GM12878 (cell line): ENCODE results near the gene SCNN1B. TPM values are rescaled to one million over a fixed set of nuclear protein-coding genes. Genes with fewer than 3 reads are reported as not detected.

ENCODE experiments used
- ATAC-seq: fragments of 200-7000 bp; cut with Tn5 transposase; 3 replicates; pipeline ENCODE4 v1.9.1; 2020; ENCODE audit warnings: mild to moderate bottlenecking, moderate library complexity
- BruUV-seq: library from RNA; stranded (reverse); fragments of 400-500 nt; replicated peaks from 2 replicates; lab custom pipeline; 2021; lab: Mats Ljungman, UMichigan
- CTCF ChIA-PET: fragments of 300-600 bp; sonication (Branson Sonifier 250); formaldehyde crosslinking; extraction: SDS; loops from one replicate; lab custom pipeline; 2021; ENCODE audit warnings: inconsistent platforms; lab: Yijun Ruan, JAX
- POLR2A ChIA-PET: fragments of 350-600 bp; formaldehyde crosslinking; extraction: SDS; loops from one replicate; lab custom pipeline; 2021; ENCODE audit warnings: inconsistent platforms; lab: Charles Lee
- RAD21 ChIA-PET: fragments of 300-600 bp; sonication (Branson Sonifier 250); formaldehyde crosslinking; loops from one replicate; lab custom pipeline; 2023; ENCODE audit warnings: antibody characterized with exemption; ENCODE audit not compliant: unreplicated experiment; lab: Charles Lee
- SMC1A ChIA-PET: fragments of 300-600 bp; sonication (Branson Sonifier 250); formaldehyde crosslinking; loops from one replicate; lab custom pipeline; 2023; ENCODE audit not compliant: unreplicated experiment, uncharacterized antibody; lab: Charles Lee
- DNase-seq: peaks from one replicate; pipeline ENCODE4 v3.0.0-alpha.2; 2011; ENCODE audit warnings: low read depth, low spot score
- FAIRE-seq: peaks from 3 replicates; lab custom pipeline; 2011; peaks lifted over from hg19 to GRCh38; lab: Jason Lieb, UNC
- H2AFZ ChIP-seq: 2 replicates; pipeline ENCODE4 v1.6.0; 2011; ENCODE audit warnings: low read depth, low read length, control low read depth; ENCODE audit not compliant: control insufficient read depth
- H3K27ac ChIP-seq: 2 replicates; pipeline ENCODE4 v1.5.1; 2011; ENCODE audit warnings: control low read depth; ENCODE audit not compliant: control insufficient read depth, insufficient read depth
- H3K27me3 ChIP-seq, 2 experiments: replicated peaks in 1 of 2; 2 replicates each; pipeline versions ENCODE4 v1.6.0 to v1.6.1; 2011; ENCODE audit warnings: low read length in 1 of 2; ENCODE audit not compliant: control insufficient read depth in 2 of 2, insufficient read depth in 2 of 2
- H3K36me3 ChIP-seq, 2 experiments: 2 replicates each; pipeline ENCODE4 v1.5.1; 2011; ENCODE audit warnings: low read length in 1 of 2; ENCODE audit not compliant: control insufficient read depth in 2 of 2, insufficient read depth in 2 of 2
- H3K4me1 ChIP-seq: 2 replicates; pipeline ENCODE4 v1.6.1; 2011; ENCODE audit warnings: mild to moderate bottlenecking, low read length, moderate library complexity, mixed read lengths; ENCODE audit not compliant: control insufficient read depth, insufficient read depth
- H3K4me2 ChIP-seq: 2 replicates; pipeline ENCODE4 v1.6.0; 2011; ENCODE audit warnings: control low read depth; ENCODE audit not compliant: control insufficient read depth, insufficient read depth
- H3K4me3 ChIP-seq: fragments of 200-600 bp; sonication (generic); 2 replicates; pipeline ENCODE4 v1.5.1; 2016
- H3K79me2 ChIP-seq: 2 replicates; pipeline ENCODE4 v1.6.0; 2011; ENCODE audit warnings: low read length; ENCODE audit not compliant: control insufficient read depth, insufficient read depth
- H3K9ac ChIP-seq: 2 replicates; pipeline ENCODE4 v1.8.0; 2011; ENCODE audit warnings: low read length, control low read depth, mixed read lengths; ENCODE audit not compliant: control insufficient read depth, insufficient read depth
- H3K9me3 ChIP-seq: replicated peaks from 3 replicates; pipeline ENCODE4 v1.5.1; 2011; ENCODE audit warnings: mild to moderate bottlenecking, low read length; ENCODE audit not compliant: control insufficient read depth, insufficient read depth
- H4K20me1 ChIP-seq: 2 replicates; pipeline ENCODE4 v1.6.0; 2011; ENCODE audit not compliant: control insufficient read depth, insufficient read depth
- CHD2 ChIP-seq: IDR thresholded peaks from 2 replicates; pipeline ENCODE4 v1.6.1; 2011; ENCODE audit warnings: low read depth, low read length, improper control_type of control experiment, borderline replicate concordance
- HDGF ChIP-seq: fragments of 450-650 bp; IDR thresholded peaks from 2 replicates; pipeline ENCODE4 v1.6.1; 2016; ENCODE audit warnings: antibody characterized with exemption
- IKZF1 ChIP-seq: fragments of 450-650 bp; conservative IDR thresholded peaks from 2 replicates; pipeline ENCODE4 v1.6.1; 2017; ENCODE audit warnings: antibody characterized with exemption, mild to moderate bottlenecking
- NR2C1 ChIP-seq: fragments of 450-650 bp; IDR thresholded peaks from 2 replicates; pipeline ENCODE4 v1.6.1; 2017; ENCODE audit warnings: antibody characterized with exemption, mild to moderate bottlenecking, moderate library complexity
- RUNX3 ChIP-seq: IDR thresholded peaks from 2 replicates; pipeline ENCODE4 v1.6.1; 2012; ENCODE audit warnings: low read length, inconsistent platforms
- SRF ChIP-seq, 2 experiments: IDR thresholded peaks; 2 replicates each; pipeline ENCODE4 v1.6.1; 2011; ENCODE audit warnings: low read depth in 2 of 2, low read length in 2 of 2, mild to moderate bottlenecking in 1 of 2, moderate library complexity in 1 of 2
- ZNF384 ChIP-seq: IDR thresholded peaks from 2 replicates; pipeline ENCODE4 v1.6.1; 2012; ENCODE audit warnings: low read depth, mild to moderate bottlenecking, low read length, improper control_type of control experiment, borderline replicate concordance
- WGBS: methylation state at CpG from one replicate; pipeline ENCODE4 v1.1.6; 2016; ENCODE audit warnings: low lambda C conversion rate; ENCODE audit not compliant: insufficient replicate concordance, insufficient coverage; ENCODE audit errors: missing lambda C conversion rate; 5-methylcytosine and 5-hydroxymethylcytosine counted together
- in situ Hi-C: fragments of 300-500 bp; cut with MboI; formaldehyde crosslinking; loops from 9 replicates; pipeline ENCODE4 v1.14.3; 2018; ENCODE audit warnings: mixed read lengths
- intact Hi-C: fragments of 100-400 bp; cut with micrococcal nuclease; formaldehyde crosslinking; loops from one replicate; pipeline ENCODE4 v1.14.2; 2022; ENCODE audit not compliant: unreplicated experiment
- polyA plus RNA-seq, 11 experiments: library from polyadenylated mRNA; depleted of rRNA in 4 of 11; unstranded in 6 of 11; stranded (reverse) in 5 of 11; fragments of >200 nt; fragmentation: Nextera tagmentation in 4 of 11; fragmentation: Illumina TruSeq in 1 of 11; extraction: Ambion mirVana in 4 of 11; extraction: Trizol in 1 of 11; gene quantifications; 1 replicate in 1 of 11; 2 replicates in 10 of 11; pipeline versions ENCODE4 v1.2.1 to v1.2.3, GENCODE V29; 2011 to 2016; ENCODE audit warnings: inconsistent platforms in 2 of 11, missing spikeins in 2 of 11, low read depth in 1 of 11
- total RNA-seq, 4 experiments: library from RNA; depleted of rRNA in 3 of 4; stranded (reverse); fragments of >200 nt in 3 of 4; fragmentation: Illumina TruSeq in 1 of 4; extraction: Trizol in 1 of 4; gene quantifications; 2 replicates each; pipeline versions ENCODE4 v1.2.1 to v1.2.3, GENCODE V29; 2013 to 2021
- TF ChIP-seq, protein P1 (sequence below): IDR thresholded peaks from 2 replicates; pipeline ENCODE4 v1.6.1; 2011; ENCODE audit warnings: borderline replicate concordance, low read depth, mild to moderate bottlenecking, moderate library complexity, mixed read lengths, low read length; ENCODE audit not compliant: insufficient read depth; ENCODE audit errors: extremely low read length
- TF ChIP-seq, protein P2 (sequence below): fragments of 450-650 bp; IDR thresholded peaks from 2 replicates; pipeline ENCODE4 v1.6.1; 2017; ENCODE audit warnings: antibody characterized with exemption, mild to moderate bottlenecking, moderate library complexity
- TF ChIP-seq, protein P3 (sequence below): fragments of 450-650 bp; IDR thresholded peaks from 2 replicates; pipeline ENCODE4 v1.6.1; 2016; ENCODE audit warnings: mild to moderate bottlenecking
- TF ChIP-seq, protein P4 (sequence below): fragments of 450-650 bp; IDR thresholded peaks from 2 replicates; pipeline ENCODE4 v1.6.1; 2017; ENCODE audit warnings: borderline replicate concordance

The SCNN1B gene
- total and polyA plus RNA-seq, 10 of the 15 experiments (the other 5 are each of a cell fraction or from before 2014, with no cell fraction given) = 0.28 to 1.5 (median 0.64) TPM

DNA sequence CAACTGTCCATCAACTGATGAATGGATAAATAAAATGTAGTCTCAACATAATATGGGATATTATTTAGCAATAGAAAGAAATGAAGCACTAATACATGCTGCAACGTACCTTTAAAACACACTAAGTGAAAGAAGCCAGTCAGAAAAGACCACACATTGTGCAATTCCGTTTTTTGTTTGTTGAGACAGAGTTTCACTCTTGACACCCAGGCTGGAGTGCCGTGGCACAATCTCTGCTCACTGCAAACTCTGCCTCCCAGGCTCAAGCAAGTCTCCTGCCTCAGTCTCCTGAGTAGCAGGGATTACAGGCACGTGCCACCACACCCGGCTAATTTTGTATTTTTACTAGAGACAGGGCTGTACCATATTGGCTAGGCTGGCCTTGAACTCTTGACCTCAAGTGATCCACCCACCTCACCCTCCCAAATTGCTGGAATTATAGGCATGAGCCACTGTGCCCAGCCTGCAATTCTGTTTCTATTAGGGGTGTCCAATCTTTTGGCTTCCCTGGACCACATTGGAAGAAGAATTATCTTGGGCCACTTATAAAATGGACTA, 40.1 kb downstream of the SCNN1B start (continued):
- TF ChIP-seq ZNF384 (no peak), IKZF1 (no peak), CHD2 (no peak)
- TF ChIP-seq, protein P1, sequence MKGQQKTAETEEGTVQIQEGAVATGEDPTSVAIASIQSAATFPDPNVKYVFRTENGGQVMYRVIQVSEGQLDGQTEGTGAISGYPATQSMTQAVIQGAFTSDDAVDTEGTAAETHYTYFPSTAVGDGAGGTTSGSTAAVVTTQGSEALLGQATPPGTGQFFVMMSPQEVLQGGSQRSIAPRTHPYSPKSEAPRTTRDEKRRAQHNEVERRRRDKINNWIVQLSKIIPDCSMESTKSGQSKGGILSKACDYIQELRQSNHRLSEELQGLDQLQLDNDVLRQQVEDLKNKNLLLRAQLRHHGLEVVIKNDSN = no peak
- TF ChIP-seq, protein P2, sequence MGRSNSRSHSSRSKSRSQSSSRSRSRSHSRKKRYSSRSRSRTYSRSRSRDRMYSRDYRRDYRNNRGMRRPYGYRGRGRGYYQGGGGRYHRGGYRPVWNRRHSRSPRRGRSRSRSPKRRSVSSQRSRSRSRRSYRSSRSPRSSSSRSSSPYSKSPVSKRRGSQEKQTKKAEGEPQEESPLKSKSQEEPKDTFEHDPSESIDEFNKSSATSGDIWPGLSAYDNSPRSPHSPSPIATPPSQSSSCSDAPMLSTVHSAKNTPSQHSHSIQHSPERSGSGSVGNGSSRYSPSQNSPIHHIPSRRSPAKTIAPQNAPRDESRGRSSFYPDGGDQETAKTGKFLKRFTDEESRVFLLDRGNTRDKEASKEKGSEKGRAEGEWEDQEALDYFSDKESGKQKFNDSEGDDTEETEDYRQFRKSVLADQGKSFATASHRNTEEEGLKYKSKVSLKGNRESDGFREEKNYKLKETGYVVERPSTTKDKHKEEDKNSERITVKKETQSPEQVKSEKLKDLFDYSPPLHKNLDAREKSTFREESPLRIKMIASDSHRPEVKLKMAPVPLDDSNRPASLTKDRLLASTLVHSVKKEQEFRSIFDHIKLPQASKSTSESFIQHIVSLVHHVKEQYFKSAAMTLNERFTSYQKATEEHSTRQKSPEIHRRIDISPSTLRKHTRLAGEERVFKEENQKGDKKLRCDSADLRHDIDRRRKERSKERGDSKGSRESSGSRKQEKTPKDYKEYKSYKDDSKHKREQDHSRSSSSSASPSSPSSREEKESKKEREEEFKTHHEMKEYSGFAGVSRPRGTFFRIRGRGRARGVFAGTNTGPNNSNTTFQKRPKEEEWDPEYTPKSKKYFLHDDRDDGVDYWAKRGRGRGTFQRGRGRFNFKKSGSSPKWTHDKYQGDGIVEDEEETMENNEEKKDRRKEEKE = no peak

DNA sequence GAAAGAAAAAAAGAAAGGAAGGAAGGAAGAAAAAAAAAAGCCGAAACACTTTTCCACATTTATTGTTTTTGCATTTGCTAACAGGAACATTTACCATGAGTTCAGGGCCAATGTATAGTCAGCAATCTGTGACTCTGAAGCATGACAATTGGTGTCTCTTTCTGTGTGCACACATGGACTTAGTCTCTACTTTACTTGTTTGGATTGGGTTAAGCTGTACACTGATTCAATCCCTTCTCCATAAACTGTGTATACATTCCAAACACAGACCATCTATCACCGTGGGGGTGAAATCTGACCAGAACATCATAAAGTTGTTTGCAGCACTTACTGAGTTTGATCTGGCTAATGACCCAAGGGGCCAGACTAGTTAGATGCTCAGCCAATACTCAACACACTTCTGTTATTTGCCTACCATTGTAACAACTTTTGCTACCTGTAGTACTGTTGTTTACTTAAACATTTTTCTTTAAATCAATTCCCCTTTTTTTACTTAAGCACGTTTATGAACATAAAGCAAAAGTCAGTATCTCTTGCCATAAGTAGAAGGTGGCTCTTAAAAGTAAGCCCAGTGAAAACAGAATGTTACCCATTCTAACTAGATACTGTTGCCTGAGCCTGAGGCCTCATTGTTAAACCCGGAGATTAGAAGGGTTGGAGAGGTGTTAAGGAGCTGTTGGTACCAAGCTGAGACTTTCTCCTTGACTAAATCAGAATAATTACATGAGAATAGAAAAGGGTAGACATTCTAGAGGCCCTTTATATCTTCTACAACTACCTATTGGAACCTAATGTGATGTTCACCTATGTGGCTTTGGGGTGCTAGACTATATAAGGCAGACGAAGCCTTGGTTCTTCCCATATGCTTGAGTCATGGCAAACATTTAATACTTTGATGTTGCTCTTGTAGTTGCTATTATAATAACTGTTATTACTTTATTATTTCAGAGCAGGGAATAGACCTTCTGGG, 41.8 kb downstream of the SCNN1B start:
- Histone ChIP-seq H3K36me3 (no peaks in the 10 kb centered on the region), H3K79me2 (no peaks in the 10 kb centered on the region), H3K27ac (no peak overlapping the region), H2AFZ (no peak overlapping the region), H3K27me3 (no peaks in the 10 kb centered on the region), H3K9ac (no peak overlapping the region), H3K4me2 (no peak overlapping the region), H3K9me3 (no peaks in the 10 kb centered on the region; the same call in 2 of the 3 replicates), H3K4me3 (no peak overlapping the region), H3K4me1 (no peaks in the 10 kb centered on the region), H4K20me1 (no peaks in the 10 kb centered on the region)
- no TSS peak for BruUV-seq
- in situ Hi-C loops (no loop called here), intact Hi-C loops (no loop called here)
- WGBS = 68% methylated on average over 5 of the region's 5 CpGs
- DNase-seq (no peak), ATAC-seq (no peak), FAIRE-seq (no peak)
- RAD21 ChIA-PET = no interaction called here
- POLR2A ChIA-PET = no interaction called here
- TF ChIP-seq RUNX3 (no peak), HDGF (no peak), NR2C1 (no peak), SRF (IDR thresholded peaks at IDR 0.05; ENCODE audit: low read depth in 2 of 2, low read length in 2 of 2) (no peak)
- TF ChIP-seq, protein P3, sequence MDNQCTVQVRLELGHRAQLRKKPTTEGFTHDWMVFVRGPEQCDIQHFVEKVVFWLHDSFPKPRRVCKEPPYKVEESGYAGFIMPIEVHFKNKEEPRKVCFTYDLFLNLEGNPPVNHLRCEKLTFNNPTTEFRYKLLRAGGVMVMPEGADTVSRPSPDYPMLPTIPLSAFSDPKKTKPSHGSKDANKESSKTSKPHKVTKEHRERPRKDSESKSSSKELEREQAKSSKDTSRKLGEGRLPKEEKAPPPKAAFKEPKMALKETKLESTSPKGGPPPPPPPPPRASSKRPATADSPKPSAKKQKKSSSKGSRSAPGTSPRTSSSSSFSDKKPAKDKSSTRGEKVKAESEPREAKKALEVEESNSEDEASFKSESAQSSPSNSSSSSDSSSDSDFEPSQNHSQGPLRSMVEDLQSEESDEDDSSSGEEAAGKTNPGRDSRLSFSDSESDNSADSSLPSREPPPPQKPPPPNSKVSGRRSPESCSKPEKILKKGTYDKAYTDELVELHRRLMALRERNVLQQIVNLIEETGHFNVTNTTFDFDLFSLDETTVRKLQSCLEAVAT = no peak
- TF ChIP-seq, protein P4, sequence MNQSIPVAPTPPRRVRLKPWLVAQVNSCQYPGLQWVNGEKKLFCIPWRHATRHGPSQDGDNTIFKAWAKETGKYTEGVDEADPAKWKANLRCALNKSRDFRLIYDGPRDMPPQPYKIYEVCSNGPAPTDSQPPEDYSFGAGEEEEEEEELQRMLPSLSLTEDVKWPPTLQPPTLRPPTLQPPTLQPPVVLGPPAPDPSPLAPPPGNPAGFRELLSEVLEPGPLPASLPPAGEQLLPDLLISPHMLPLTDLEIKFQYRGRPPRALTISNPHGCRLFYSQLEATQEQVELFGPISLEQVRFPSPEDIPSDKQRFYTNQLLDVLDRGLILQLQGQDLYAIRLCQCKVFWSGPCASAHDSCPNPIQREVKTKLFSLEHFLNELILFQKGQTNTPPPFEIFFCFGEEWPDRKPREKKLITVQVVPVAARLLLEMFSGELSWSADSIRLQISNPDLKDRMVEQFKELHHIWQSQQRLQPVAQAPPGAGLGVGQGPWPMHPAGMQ = no peak
- CTCF ChIA-PET = interaction anchor here (1.6 kb wide), 1 partner anchor 10 kb away, joined by 3 read pairs; no protein-coding TSS in a partner anchor
- SMC1A ChIA-PET = no interaction called here
